ENCODE data around the gene HOXD10. TPM values are rescaled to one million over a fixed set of nuclear protein-coding genes. Genes with fewer than 3 reads are reported as not detected.
A peak's percentile ranks its signal among the peaks of the same experiment; 100 is the strongest.

The HOXD10 gene
- total RNA-seq, 2 experiments from 2014 or later = not detected

DNA sequence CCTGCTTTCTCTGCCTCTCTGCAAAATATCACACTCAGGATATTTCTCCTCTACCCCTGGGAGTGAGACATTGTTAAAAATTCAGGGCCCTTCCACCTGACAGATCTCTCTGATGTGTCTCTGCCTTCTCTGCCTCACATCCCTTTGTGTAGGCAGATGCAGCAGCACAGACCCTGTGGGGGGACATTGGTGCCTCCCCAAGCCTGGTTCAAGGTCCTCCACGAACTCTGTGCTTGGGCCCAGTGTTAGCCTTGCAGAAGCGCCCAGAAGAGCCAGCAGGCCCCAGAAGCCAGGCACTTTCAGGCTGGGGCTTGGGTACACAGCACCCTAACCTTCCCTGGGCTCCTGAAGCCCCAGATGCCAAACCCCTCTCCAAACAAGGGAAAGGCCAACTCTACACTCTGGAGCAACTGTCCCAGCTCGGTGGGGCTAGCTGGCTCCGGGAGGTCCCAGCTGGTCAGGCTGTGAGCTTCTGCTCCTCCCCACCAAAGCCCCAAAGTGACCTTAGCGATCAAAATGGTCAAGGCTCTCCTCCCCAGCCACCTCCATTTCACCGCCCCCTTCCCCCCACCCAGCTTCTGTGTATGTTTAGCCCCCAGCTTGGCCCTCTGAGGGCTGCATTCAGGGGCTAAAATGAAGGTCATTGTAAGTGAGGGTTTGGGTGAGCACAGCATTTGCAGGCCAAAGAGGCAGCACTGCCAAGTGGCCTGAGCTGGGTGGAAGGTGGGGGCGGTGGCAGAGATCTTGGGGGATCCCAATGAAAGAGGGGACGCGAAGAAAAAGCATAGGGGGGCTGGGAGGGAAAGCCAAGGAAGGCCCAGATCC lies 8.6 kb downstream of the HOXD10 start:
- intact Hi-C loops (cut with micrococcal nuclease; ENCODE audit: unreplicated experiment) = loop anchor here (5.0 kb wide), 1 partner anchor 427 kb away; no protein-coding TSS in a partner anchor
- H3K9me3 ChIP-seq (ENCODE audit: low read length) = no peaks in the 10 kb centered on the region

DNA sequence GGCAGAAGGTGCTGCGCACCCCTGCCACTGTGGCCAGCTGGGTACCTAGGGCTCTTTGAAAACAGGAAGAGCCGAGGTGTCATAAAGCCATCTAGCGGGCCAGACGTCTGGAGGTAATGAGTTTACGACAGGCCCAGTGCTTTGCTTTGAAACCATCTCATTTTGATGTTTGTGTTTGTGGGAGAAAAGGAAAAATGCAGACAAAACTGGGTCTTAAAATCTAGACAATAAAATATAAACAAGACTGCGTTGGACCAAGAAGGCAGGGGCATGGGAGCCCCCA lies 9.1 kb downstream of the HOXD10 start:
- no peaks in the 10 kb centered on the region for H3K79me2 ChIP-seq (ENCODE audit: insufficient read depth, low read depth, low read length)
- no peaks in the 10 kb centered on the region for H4K20me1 ChIP-seq (ENCODE audit: insufficient read depth, low read length)
- no peak overlapping the region for H3K4me3 ChIP-seq (ENCODE audit: low read depth, low read length, poor library complexity, severe bottlenecking)
- intact Hi-C loops (cut with micrococcal nuclease; ENCODE audit: unreplicated experiment) = loop anchor here (2.0 to 5.0 kb wide), 3 partner anchors 329 to 1021 kb away; no protein-coding TSS in a partner anchor
- H3K36me3 ChIP-seq (ENCODE audit: insufficient read depth, low read length) = no peaks in the 10 kb centered on the region
- H3K9me2 ChIP-seq (ENCODE audit: insufficient read depth, low read length) = no peaks in the 10 kb centered on the region
- H3K4me2 ChIP-seq (ENCODE audit: low read length) = no peak overlapping the region
- DNase-seq (ENCODE audit: low spot score) = peak; percentile 8
- POLR2A ChIA-PET = interaction anchor here (0.6 kb wide), 1 partner anchor 32 kb away, joined by 4 read pairs; no protein-coding TSS in a partner anchor
- BruUV-seq (replicated peaks) = no TSS peak
- TF ChIP-seq, protein P1, sequence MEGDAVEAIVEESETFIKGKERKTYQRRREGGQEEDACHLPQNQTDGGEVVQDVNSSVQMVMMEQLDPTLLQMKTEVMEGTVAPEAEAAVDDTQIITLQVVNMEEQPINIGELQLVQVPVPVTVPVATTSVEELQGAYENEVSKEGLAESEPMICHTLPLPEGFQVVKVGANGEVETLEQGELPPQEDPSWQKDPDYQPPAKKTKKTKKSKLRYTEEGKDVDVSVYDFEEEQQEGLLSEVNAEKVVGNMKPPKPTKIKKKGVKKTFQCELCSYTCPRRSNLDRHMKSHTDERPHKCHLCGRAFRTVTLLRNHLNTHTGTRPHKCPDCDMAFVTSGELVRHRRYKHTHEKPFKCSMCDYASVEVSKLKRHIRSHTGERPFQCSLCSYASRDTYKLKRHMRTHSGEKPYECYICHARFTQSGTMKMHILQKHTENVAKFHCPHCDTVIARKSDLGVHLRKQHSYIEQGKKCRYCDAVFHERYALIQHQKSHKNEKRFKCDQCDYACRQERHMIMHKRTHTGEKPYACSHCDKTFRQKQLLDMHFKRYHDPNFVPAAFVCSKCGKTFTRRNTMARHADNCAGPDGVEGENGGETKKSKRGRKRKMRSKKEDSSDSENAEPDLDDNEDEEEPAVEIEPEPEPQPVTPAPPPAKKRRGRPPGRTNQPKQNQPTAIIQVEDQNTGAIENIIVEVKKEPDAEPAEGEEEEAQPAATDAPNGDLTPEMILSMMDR (conservative IDR thresholded peaks at IDR 0.05; ENCODE audit: low read length) = no peak
- no peak for TF ChIP-seq EZH2phosphoT487 (IDR thresholded peaks at IDR 0.05; ENCODE audit: borderline replicate concordance, low read depth, low read length)
- H3K27ac ChIP-seq (ENCODE audit: low read depth, low read length, poor library complexity, severe bottlenecking) = no peak overlapping the region
- no peaks in the 10 kb centered on the region for H3K9me3 ChIP-seq (ENCODE audit: low read length)
- CTCF ChIA-PET (ENCODE audit: unreplicated experiment) = no interaction called here
- no peaks in the 10 kb centered on the region for H3K4me1 ChIP-seq (ENCODE audit: insufficient read depth, low read length, poor library complexity, severe bottlenecking)
- H2AFZ ChIP-seq (ENCODE audit: low read length) = no peak overlapping the region

More for the DNA sequence above, 8.6 kb downstream of the HOXD10 start:
- Histone ChIP-seq H3K79me2 (ENCODE audit: insufficient read depth, low read depth, low read length) (no peaks in the 10 kb centered on the region), H3K36me3 (ENCODE audit: insufficient read depth, low read length) (no peaks in the 10 kb centered on the region), H3K9me2 (ENCODE audit: insufficient read depth, low read length) (no peaks in the 10 kb centered on the region), H3K4me1 (ENCODE audit: insufficient read depth, low read length, poor library complexity, severe bottlenecking) (no peaks in the 10 kb centered on the region), H4K20me1 (ENCODE audit: insufficient read depth, low read length) (no peaks in the 10 kb centered on the region), H3K4me2 (ENCODE audit: low read length) (no peak overlapping the region), H3K27ac (ENCODE audit: low read depth, low read length, poor library complexity, severe bottlenecking) (no peak overlapping the region), H3K4me3 (ENCODE audit: low read depth, low read length, poor library complexity, severe bottlenecking) (no peak overlapping the region), H2AFZ (ENCODE audit: low read length) (no peak overlapping the region)
- no TSS peak for BruUV-seq (replicated peaks)
- ChIA-PET POLR2A (interaction anchor here (0.6 kb wide), 1 partner anchor 31 kb away, joined by 4 read pairs; no protein-coding TSS in a partner anchor), CTCF (ENCODE audit: unreplicated experiment) (no interaction called here)
- DNase-seq (ENCODE audit: low spot score) = no peak
- TF ChIP-seq, protein P1 (conservative IDR thresholded peaks at IDR 0.05; ENCODE audit: low read length) = no peak
- TF ChIP-seq EZH2phosphoT487 (IDR thresholded peaks at IDR 0.05; ENCODE audit: borderline replicate concordance, low read depth, low read length) = no peak
